ENCODE measurements around the gene SOX2.

DNA sequence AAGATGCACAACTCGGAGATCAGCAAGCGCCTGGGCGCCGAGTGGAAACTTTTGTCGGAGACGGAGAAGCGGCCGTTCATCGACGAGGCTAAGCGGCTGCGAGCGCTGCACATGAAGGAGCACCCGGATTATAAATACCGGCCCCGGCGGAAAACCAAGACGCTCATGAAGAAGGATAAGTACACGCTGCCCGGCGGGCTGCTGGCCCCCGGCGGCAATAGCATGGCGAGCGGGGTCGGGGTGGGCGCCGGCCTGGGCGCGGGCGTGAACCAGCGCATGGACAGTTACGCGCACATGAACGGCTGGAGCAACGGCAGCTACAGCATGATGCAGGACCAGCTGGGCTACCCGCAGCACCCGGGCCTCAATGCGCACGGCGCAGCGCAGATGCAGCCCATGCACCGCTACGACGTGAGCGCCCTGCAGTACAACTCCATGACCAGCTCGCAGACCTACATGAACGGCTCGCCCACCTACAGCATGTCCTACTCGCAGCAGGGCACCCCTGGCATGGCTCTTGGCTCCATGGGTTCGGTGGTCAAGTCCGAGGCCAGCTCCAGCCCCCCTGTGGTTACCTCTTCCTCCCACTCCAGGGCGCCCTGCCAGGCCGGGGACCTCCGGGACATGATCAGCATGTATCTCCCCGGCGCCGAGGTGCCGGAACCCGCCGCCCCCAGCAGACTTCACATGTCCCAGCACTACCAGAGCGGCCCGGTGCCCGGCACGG is 991 bp downstream of the SOX2 start:
- TF ChIP-seq, protein P1, sequence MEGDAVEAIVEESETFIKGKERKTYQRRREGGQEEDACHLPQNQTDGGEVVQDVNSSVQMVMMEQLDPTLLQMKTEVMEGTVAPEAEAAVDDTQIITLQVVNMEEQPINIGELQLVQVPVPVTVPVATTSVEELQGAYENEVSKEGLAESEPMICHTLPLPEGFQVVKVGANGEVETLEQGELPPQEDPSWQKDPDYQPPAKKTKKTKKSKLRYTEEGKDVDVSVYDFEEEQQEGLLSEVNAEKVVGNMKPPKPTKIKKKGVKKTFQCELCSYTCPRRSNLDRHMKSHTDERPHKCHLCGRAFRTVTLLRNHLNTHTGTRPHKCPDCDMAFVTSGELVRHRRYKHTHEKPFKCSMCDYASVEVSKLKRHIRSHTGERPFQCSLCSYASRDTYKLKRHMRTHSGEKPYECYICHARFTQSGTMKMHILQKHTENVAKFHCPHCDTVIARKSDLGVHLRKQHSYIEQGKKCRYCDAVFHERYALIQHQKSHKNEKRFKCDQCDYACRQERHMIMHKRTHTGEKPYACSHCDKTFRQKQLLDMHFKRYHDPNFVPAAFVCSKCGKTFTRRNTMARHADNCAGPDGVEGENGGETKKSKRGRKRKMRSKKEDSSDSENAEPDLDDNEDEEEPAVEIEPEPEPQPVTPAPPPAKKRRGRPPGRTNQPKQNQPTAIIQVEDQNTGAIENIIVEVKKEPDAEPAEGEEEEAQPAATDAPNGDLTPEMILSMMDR (IDR thresholded peaks at IDR 0.05) = no peak
- TF ChIP-seq POLR2AphosphoS5 (IDR thresholded peaks at IDR 0.05) = no peak
- no peak for TF ChIP-seq EP300 (IDR thresholded peaks at IDR 0.05)
- TF ChIP-seq POLR2A (IDR thresholded peaks at IDR 0.05) = no peak

Data from stomach (tissue), 4 donors.